ENCODE measurements around the gene FOXP1. TPM values are rescaled to one million over a fixed set of nuclear protein-coding genes. Genes with fewer than 3 reads are reported as not detected.

The FOXP1 gene
- total and polyA plus RNA-seq, 2 of the 13 experiments (the other 11 are each of a cell fraction or from before 2014, with no cell fraction given), result 40.4 to 59.0 TPM

DNA sequence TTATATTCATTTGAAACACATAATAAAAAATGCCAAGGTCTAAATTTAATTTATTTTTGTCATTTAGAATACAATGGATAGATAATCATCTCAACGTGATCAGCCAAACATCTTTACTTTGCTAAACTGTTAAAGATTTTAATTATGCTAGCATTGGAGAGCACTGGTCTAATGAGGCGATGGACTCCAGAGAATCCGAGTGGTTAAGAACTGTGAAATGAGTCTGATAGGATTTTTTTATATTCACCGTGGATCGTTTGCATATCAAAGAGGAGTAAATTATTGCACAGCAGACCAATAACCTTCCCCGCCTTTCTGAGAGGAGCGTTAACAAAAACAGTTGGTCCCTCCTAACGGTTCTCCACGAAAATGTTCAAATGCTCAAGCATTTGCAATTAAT lies 540.8 kb downstream of the FOXP1 start:
- FAIRE-seq (no peak), ATAC-seq (no peak), DNase-seq (ENCODE audit: low spot score) (no peak)
- no peaks in the 10 kb centered on the region for H3K27me3 ChIP-seq (ENCODE audit: control insufficient read depth in 1 of 2, insufficient read depth in 2 of 2, low read length in 2 of 2)
- H3K9ac ChIP-seq (ENCODE audit: insufficient read depth, low read depth, low read length), result no peak overlapping the region
- no peak overlapping the region for H3K4me2 ChIP-seq (ENCODE audit: low read depth, low read length)
- peaks cover 32 to 94% of the 10 kb centered on the region in 2 experiments for H3K36me3 ChIP-seq (replicated peaks in 1 of 2; ENCODE audit: control insufficient read depth in 1 of 2, insufficient read depth in 2 of 2, low read length in 2 of 2)
- H3K79me2 ChIP-seq (ENCODE audit: insufficient read depth, low read length), result peaks cover 25% of the 10 kb centered on the region
- CTCF ChIA-PET (ENCODE audit: low intra/inter-chr PET ratio, low total read pairs), result no interaction called here
- in situ Hi-C loops (cut with HindIII; ENCODE audit: extremely low pct_ligation_motif_present, low pct_unique_long_range_greater_than_20kb) (no loop called here), intact Hi-C loops (cut with micrococcal nuclease; ENCODE audit: unreplicated experiment) (no loop called here)
- H3K4me3 ChIP-seq (replicated peaks in 1 of 3; ENCODE audit: insufficient read depth in 1 of 3, low read depth in 2 of 3, low read length in 3 of 3), result no peak overlapping the region
- peaks cover 4% of the 10 kb centered on the region for H3K4me1 ChIP-seq (ENCODE audit: insufficient read depth, low read length)
- H4K20me1 ChIP-seq (ENCODE audit: insufficient read depth, low read length), result no peaks in the 10 kb centered on the region
- no peak overlapping the region for H2AFZ ChIP-seq (ENCODE audit: low read length)
- no peak overlapping the region for H3K27ac ChIP-seq (ENCODE audit: extremely low read length, insufficient read depth, low read length)
- no TSS peak for BruUV-seq (replicated peaks)
- no peaks in the 10 kb centered on the region for H3K9me3 ChIP-seq (ENCODE audit: low read length)
- POLR2A ChIA-PET, result no interaction called here
- 98% methylated on average over 9 of the region's 9 CpGs for WGBS (ENCODE audit: low lambda C conversion rate)
- TF ChIP-seq, protein P1, sequence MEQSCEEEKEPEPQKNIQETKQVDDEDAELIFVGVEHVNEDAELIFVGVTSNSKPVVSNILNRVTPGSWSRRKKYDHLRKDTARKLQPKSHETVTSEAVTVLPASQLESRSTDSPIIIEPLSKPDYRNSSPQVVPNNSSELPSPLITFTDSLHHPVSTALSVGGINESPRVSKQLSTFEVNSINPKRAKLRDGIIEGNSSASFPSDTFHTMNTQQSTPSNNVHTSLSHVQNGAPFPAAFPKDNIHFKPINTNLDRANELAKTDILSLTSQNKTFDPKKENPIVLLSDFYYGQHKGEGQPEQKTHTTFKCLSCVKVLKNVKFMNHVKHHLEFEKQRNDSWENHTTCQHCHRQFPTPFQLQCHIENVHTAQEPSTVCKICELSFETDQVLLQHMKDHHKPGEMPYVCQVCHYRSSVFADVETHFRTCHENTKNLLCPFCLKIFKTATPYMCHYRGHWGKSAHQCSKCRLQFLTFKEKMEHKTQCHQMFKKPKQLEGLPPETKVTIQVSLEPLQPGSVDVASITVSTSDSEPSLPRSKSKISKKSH (CRISPR knock-in tag; IDR thresholded peaks at IDR 0.05; ENCODE audit: borderline replicate concordance), result no peak
- TF ChIP-seq RNF219 (CRISPR knock-in tag; IDR thresholded peaks at IDR 0.05) (no peak), FOXA3 (CRISPR knock-in tag; IDR thresholded peaks at IDR 0.05) (no peak), BORCS8-MEF2B (CRISPR knock-in tag; IDR thresholded peaks at IDR 0.05) (no peak), TAF1 (CRISPR knock-in tag; IDR thresholded peaks at IDR 0.05) (no peak), ZFP36L1 (CRISPR knock-in tag; IDR thresholded peaks at IDR 0.05) (no peak), CENPBD1 (CRISPR knock-in tag; IDR thresholded peaks at IDR 0.05; ENCODE audit: borderline replicate concordance, low read depth) (no peak), ZNF777 (CRISPR knock-in tag; IDR thresholded peaks at IDR 0.05) (no peak), ARID4A (CRISPR knock-in tag; IDR thresholded peaks at IDR 0.05; ENCODE audit: borderline replicate concordance) (no peak), ZNF775 (CRISPR knock-in tag; IDR thresholded peaks at IDR 0.05; ENCODE audit: borderline replicate concordance) (no peak)
- TF ChIP-seq, protein P2, sequence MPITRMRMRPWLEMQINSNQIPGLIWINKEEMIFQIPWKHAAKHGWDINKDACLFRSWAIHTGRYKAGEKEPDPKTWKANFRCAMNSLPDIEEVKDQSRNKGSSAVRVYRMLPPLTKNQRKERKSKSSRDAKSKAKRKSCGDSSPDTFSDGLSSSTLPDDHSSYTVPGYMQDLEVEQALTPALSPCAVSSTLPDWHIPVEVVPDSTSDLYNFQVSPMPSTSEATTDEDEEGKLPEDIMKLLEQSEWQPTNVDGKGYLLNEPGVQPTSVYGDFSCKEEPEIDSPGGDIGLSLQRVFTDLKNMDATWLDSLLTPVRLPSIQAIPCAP (CRISPR knock-in tag; IDR thresholded peaks at IDR 0.05; ENCODE audit: low read depth), result no peak
